HG03558 (cell line): ENCODE data around the gene CCT8.
"Not testable (repeated sequence)": the region's sequence is repeated elsewhere in the genome, so short reads cannot be mapped to it uniquely, and the experiment has no call there.

Experiments used
- ATAC-seq: cut with Tn5 transposase; IDR thresholded peaks from one replicate; pipeline ENCODE4 v1.9.1; 2021; ENCODE audit warnings: moderate number of reproducible peaks; ENCODE audit not compliant: unreplicated experiment; ENCODE audit errors: extremely low read depth

CCT8 gene

GRCh38 chr21:29024474-29025327 is 48.7 kb downstream of the CCT8 start, which contains the start of gene USP16:
USP16 (plus strand) TSS chr21:29024668; CDS start chr21:29027914, 3,246 bp downstream.
- ATAC-seq = peak; percentile 90

GRCh38 chr21:29022166-29022565 is 51.3 kb downstream of the CCT8 start:
- no peak for ATAC-seq

- ATAC-seq = no peak
Measured at GRCh38 chr21:29018540-29018939, 54.9 kb downstream of the CCT8 start.

GRCh38 chr21:29017639-29018237 is 55.7 kb downstream of the CCT8 start:
- no peak for ATAC-seq

GRCh38 chr21:29011236-29011635 is 62.2 kb downstream of the CCT8 start:
- ATAC-seq = not testable (repeated sequence)

GRCh38 chr21:29008367-29008766 is 65.1 kb downstream of the CCT8 start:
- no peak for ATAC-seq

GRCh38 chr21:29007810-29008209 is 65.6 kb downstream of the CCT8 start:
- no peak for ATAC-seq

GRCh38 chr21:29007135-29007534 is 66.3 kb downstream of the CCT8 start:
- ATAC-seq = no peak
